Lower lobe of right lung (tissue), 2 donors: ENCODE data around the gene CDC42. TPM values are rescaled to one million over a fixed set of nuclear protein-coding genes. Genes with fewer than 3 reads are reported as not detected.
"Not testable (repeated sequence)": the region's sequence is repeated elsewhere in the genome, so short reads cannot be mapped to it uniquely, and the experiment has no call there.

ENCODE experiments used
- ATAC-seq, 2 donors: fragments of 200-7000 bp; cut with Tn5 transposase; one replicate each; pipeline ENCODE4 v1.9.1; 2020 to 2022; ENCODE audit warnings: mild to moderate bottlenecking in 2 of 2, moderate library complexity in 2 of 2
- DNase-seq: peaks from one replicate; pipeline ENCODE4 v3.0.0-alpha.2; 2020
- H3K27ac ChIP-seq: fragments of 200-600 bp; one replicate; pipeline ENCODE4 v1.8.0; 2022
- H3K27me3 ChIP-seq: fragments of 200-600 bp; one replicate; pipeline ENCODE4 v1.8.0; 2022; ENCODE audit warnings: low read depth
- H3K36me3 ChIP-seq: fragments of 200-600 bp; one replicate; pipeline ENCODE4 v1.8.0; 2022; ENCODE audit warnings: mild to moderate bottlenecking
- H3K4me1 ChIP-seq: fragments of 200-600 bp; one replicate; pipeline ENCODE4 v1.8.0; 2022
- H3K4me3 ChIP-seq: fragments of 200-600 bp; one replicate; pipeline ENCODE4 v1.8.0; 2022; ENCODE audit warnings: mild to moderate bottlenecking
- H3K9me3 ChIP-seq: fragments of 200-600 bp; one replicate; pipeline ENCODE4 v1.8.0; 2022
- CTCF ChIP-seq: fragments of 200-600 bp; IDR thresholded peaks from one replicate; pipeline ENCODE4 v1.8.0; 2022; ENCODE audit warnings: antibody characterized with exemption, mild to moderate bottlenecking
- intact Hi-C: fragments of 100-400 bp; cut with DNase I; formaldehyde crosslinking; loops from one replicate; pipeline ENCODE4 v1.11.0; 2022
- total RNA-seq: library from RNA; stranded (reverse); fragmentation: NEBNext Ultra II Directional; extraction: Animal tissue kit (Norgen Biotek cat#: 25700); gene quantifications from one replicate; pipeline ENCODE4 v1.2.1, GENCODE V29; 2021
- donor health status: DM: no; HTN: yes; CAD: no; lungs with severe emphysema.

CDC42 gene
- total RNA-seq, 1 donor from 2014 or later: 255 TPM

- Histone ChIP-seq H3K36me3 (peaks cover 6% of the 10 kb centered on the region), H3K27ac (no peak overlapping the region), H3K4me3 (no peak overlapping the region), H3K27me3 (no peaks in the 10 kb centered on the region), H3K4me1 (peaks cover 4% of the 10 kb centered on the region), H3K9me3 (no peaks in the 10 kb centered on the region)
- intact Hi-C loops: no loop called here
- TF ChIP-seq CTCF: no peak
- no peak for ATAC-seq
- DNase-seq: no peak
Measured at GRCh38 chr1:22030057-22030456, 22.5 kb upstream of the CDC42 start.

- Histone ChIP-seq H3K4me1 (peaks cover 4% of the 10 kb centered on the region), H3K4me3 (no peak overlapping the region), H3K27ac (no peak overlapping the region), H3K36me3 (peaks cover 6% of the 10 kb centered on the region), H3K9me3 (no peaks in the 10 kb centered on the region), H3K27me3 (no peaks in the 10 kb centered on the region)
- no peak for TF ChIP-seq CTCF
- DNase-seq: no peak
- intact Hi-C loops: no loop called here
- ATAC-seq: no peak
Measured at GRCh38 chr1:22030473-22030872, 22.0 kb upstream of the CDC42 start.

GRCh38 chr1:22031214-22031962 lies 21.1 kb upstream of the CDC42 start:
- intact Hi-C loops: no loop called here
- no peaks in the 10 kb centered on the region for H3K27me3 ChIP-seq
- TF ChIP-seq CTCF: no peak
- DNase-seq (peak; percentile 71), ATAC-seq (peak; percentile 88 to 92)
- H3K4me1 ChIP-seq: peaks cover 4% of the 10 kb centered on the region
- peaks cover 6% of the 10 kb centered on the region for H3K36me3 ChIP-seq
- H3K4me3 ChIP-seq: peak overlapping the region; percentile 4
- H3K9me3 ChIP-seq: no peaks in the 10 kb centered on the region
- peak overlapping the region; percentile 71 for H3K27ac ChIP-seq

- intact Hi-C loops, H3K9me3 ChIP-seq, ATAC-seq, H3K36me3 ChIP-seq, H3K4me3 ChIP-seq, H3K27ac ChIP-seq, DNase-seq, H3K27me3 ChIP-seq: not testable (repeated sequence)
- peaks cover 11% of the 10 kb centered on the region for H3K4me1 ChIP-seq
Measured at GRCh38 chr1:22034834-22035233, 17.7 kb upstream of the CDC42 start.

DNA sequence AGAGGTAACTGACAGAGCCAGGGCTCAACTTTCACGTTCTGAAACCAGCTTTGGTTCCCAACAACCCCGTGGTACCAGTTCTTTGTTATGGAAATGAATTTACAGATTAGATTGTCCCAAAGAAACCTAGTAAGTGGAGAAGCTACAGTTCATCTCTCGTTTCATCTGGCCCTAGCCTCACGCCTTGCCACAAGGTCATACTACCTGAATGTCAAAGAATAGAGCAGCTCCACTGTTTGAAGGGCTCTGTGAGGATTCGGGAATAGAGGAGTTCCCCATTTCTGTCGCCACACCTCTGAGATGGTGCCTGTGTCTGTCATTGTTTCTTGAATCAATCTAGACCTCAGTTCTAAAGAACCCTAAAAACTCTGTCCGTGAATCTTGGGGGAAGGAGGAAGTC lies 15.0 kb upstream of the CDC42 start:
- Histone ChIP-seq H3K9me3 (no peaks in the 10 kb centered on the region), H3K27me3 (no peaks in the 10 kb centered on the region), H3K36me3 (no peaks in the 10 kb centered on the region), H3K4me1 (peaks cover 16% of the 10 kb centered on the region), H3K27ac (no peak overlapping the region), H3K4me3 (no peak overlapping the region)
- intact Hi-C loops: no loop called here
- no peak for TF ChIP-seq CTCF
- ATAC-seq (no peak), DNase-seq (no peak)

DNA sequence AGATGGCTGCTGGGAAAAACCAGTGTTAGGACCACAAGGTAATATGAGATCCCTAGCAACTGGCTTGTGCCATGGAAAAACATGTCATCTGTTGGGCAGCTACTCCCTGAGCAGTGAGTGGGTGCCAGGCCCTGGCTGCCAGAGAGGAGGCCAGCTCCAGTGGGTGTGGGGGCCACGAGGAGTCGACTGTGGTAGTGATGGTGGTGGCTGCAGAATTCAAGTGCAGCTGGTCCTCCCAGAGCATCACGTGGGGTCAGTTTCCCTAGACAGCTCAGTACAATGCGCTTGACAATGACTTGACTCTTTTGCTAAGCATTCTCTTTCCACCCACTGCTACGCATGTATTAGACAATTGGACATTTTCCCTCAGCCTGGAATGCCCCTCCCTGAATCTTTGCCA lies 14.5 kb upstream of the CDC42 start:
- Histone ChIP-seq H3K9me3 (no peaks in the 10 kb centered on the region), H3K27me3 (no peaks in the 10 kb centered on the region), H3K36me3 (no peaks in the 10 kb centered on the region), H3K4me1 (peaks cover 16% of the 10 kb centered on the region), H3K27ac (no peak overlapping the region), H3K4me3 (no peak overlapping the region)
- DNase-seq (no peak), ATAC-seq (no peak)
- TF ChIP-seq CTCF: no peak
- intact Hi-C loops: no loop called here
